GM19238 (cell line): ENCODE data around the gene PTPRT.

Source experiments
- DNase-seq: peaks from one replicate; pipeline ENCODE4 v3.0.0; 2011; ENCODE audit warnings: low spot score; ENCODE audit not compliant: insufficient read length

The PTPRT gene

GRCh38 chr20:42639140-42639539, 550.6 kb downstream of the PTPRT start:
- no peak for DNase-seq

- DNase-seq: no peak
These were observed 553.9 kb downstream of the PTPRT start for GRCh38 chr20:42635699-42636411.

GRCh38 chr20:42634156-42634555, 555.5 kb downstream of the PTPRT start:
- no peak for DNase-seq

- DNase-seq: no peak
These were observed 561.0 kb downstream of the PTPRT start for GRCh38 chr20:42628683-42629082.

GRCh38 chr20:42613076-42613475, 576.6 kb downstream of the PTPRT start:
- DNase-seq: no peak

- DNase-seq: no peak
These were observed 577.5 kb downstream of the PTPRT start for GRCh38 chr20:42611889-42612837.

GRCh38 chr20:42611423-42611822, 578.3 kb downstream of the PTPRT start:
- DNase-seq: no peak

GRCh38 chr20:42610070-42610469, 579.6 kb downstream of the PTPRT start:
- no peak for DNase-seq

GRCh38 chr20:42609618-42610017, 580.1 kb downstream of the PTPRT start:
- DNase-seq: no peak

GRCh38 chr20:42604998-42605956, 584.4 kb downstream of the PTPRT start:
- no peak for DNase-seq

GRCh38 chr20:42603655-42604054, 586.1 kb downstream of the PTPRT start:
- no peak for DNase-seq

GRCh38 chr20:42598581-42598980, 591.1 kb downstream of the PTPRT start:
- no peak for DNase-seq

GRCh38 chr20:42595625-42596024, 594.1 kb downstream of the PTPRT start:
- DNase-seq: no peak

GRCh38 chr20:42594659-42595058, 595.0 kb downstream of the PTPRT start:
- no peak for DNase-seq

GRCh38 chr20:42594011-42594410, 595.7 kb downstream of the PTPRT start:
- DNase-seq: no peak

GRCh38 chr20:42589976-42590639, 599.6 kb downstream of the PTPRT start:
- DNase-seq: no peak

GRCh38 chr20:42588847-42589246, 600.9 kb downstream of the PTPRT start:
- DNase-seq: no peak

GRCh38 chr20:42587427-42587826, 602.3 kb downstream of the PTPRT start:
- DNase-seq: no peak

GRCh38 chr20:42581311-42581710, 608.4 kb downstream of the PTPRT start:
- DNase-seq: no peak

GRCh38 chr20:42576167-42576566, 613.5 kb downstream of the PTPRT start:
- no peak for DNase-seq
